Measurements from ENCODE around the gene CBLIF. TPM values are rescaled to one million over a fixed set of nuclear protein-coding genes. Genes with fewer than 3 reads are reported as not detected.

CBLIF gene
- total and polyA plus RNA-seq, 2 of the 13 experiments (the other 11 are each of a cell fraction or from before 2014, with no cell fraction given) = not detected

GRCh38 chr11:59875856-59876519 lies 30.7 kb upstream of the CBLIF start (continued):
- no peak for TF ChIP-seq GABPA (IDR thresholded peaks at IDR 0.05; ENCODE audit: low read depth, low read length)
- TF ChIP-seq GABPA (CRISPR knock-in tag; IDR thresholded peaks at IDR 0.05; ENCODE audit: low read depth) = no peak
- peak; percentile 58; the same call in 1 of the 2 replicates for TF ChIP-seq FOXJ3 (CRISPR knock-in tag; IDR thresholded peaks at IDR 0.05; ENCODE audit: borderline replicate concordance)
- TF ChIP-seq KLF9 (CRISPR knock-in tag; IDR thresholded peaks at IDR 0.05; ENCODE audit: low read depth) = no peak
- no peak for TF ChIP-seq ZNF17 (CRISPR knock-in tag; IDR thresholded peaks at IDR 0.05)
- no peak for TF ChIP-seq RNF2 (conservative IDR thresholded peaks at IDR 0.05; ENCODE audit: low read depth)
- TF ChIP-seq ZNF441 (CRISPR knock-in tag; IDR thresholded peaks at IDR 0.05; ENCODE audit: borderline replicate concordance) = no peak
- no peak for TF ChIP-seq ATF1 (CRISPR knock-in tag; IDR thresholded peaks at IDR 0.05)
- no peak for TF ChIP-seq KLF12 (CRISPR knock-in tag; IDR thresholded peaks at IDR 0.05; ENCODE audit: borderline replicate concordance)
- TF ChIP-seq HDAC2 (CRISPR knock-in tag; IDR thresholded peaks at IDR 0.05) = no peak
- TF ChIP-seq PAXIP1 (CRISPR knock-in tag; conservative IDR thresholded peaks at IDR 0.05) = peak; percentile 34; the same call in 1 of the 2 replicates
- TF ChIP-seq ZNF121 (CRISPR knock-in tag; IDR thresholded peaks at IDR 0.05) = no peak
- no peak for TF ChIP-seq KMT2A (CRISPR knock-in tag; IDR thresholded peaks at IDR 0.05)
- no peak for TF ChIP-seq GTF2F1 (IDR thresholded peaks at IDR 0.05; ENCODE audit: low read length)
- no peak for TF ChIP-seq TEF (CRISPR knock-in tag; IDR thresholded peaks at IDR 0.05)
- TF ChIP-seq NKX3-1 (CRISPR knock-in tag; IDR thresholded peaks at IDR 0.05) = no peak
- no peak for TF ChIP-seq ELF4 (CRISPR knock-in tag; IDR thresholded peaks at IDR 0.05; ENCODE audit: borderline replicate concordance)
- TF ChIP-seq TRIM22 (IDR thresholded peaks at IDR 0.05) = no peak
- TF ChIP-seq PRDM10 (CRISPR knock-in tag; IDR thresholded peaks at IDR 0.05; ENCODE audit: low read depth) = no peak
- TF ChIP-seq BRCA1 (CRISPR knock-in tag; IDR thresholded peaks at IDR 0.05) = no peak
- TF ChIP-seq HNRNPL (IDR thresholded peaks at IDR 0.05; ENCODE audit: low read depth, low read length) = no peak
- no peak for TF ChIP-seq NCOA1 (CRISPR knock-in tag; IDR thresholded peaks at IDR 0.05)
- TF ChIP-seq NFE2 (CRISPR knock-in tag; IDR thresholded peaks at IDR 0.05) = no peak
- no peak for TF ChIP-seq ZNF235 (CRISPR knock-in tag; IDR thresholded peaks at IDR 0.05; ENCODE audit: borderline replicate concordance)
